Left renal cortex interstitium (tissue), 4 donors: ENCODE data around the gene SORCS2. TPM values are rescaled to one million over a fixed set of nuclear protein-coding genes. Genes with fewer than 3 reads are reported as not detected.

Experiments
- DNase-seq, 4 donors: peaks; one replicate each; pipeline ENCODE4 v3.0.0-alpha.2; 2013; ENCODE audit warnings: low read depth in 4 of 4, low spot score in 2 of 4, missing footprints in 1 of 4
- polyA plus RNA-seq, 4 donors: library from polyadenylated mRNA; unstranded; fragments of 120-200 nt; gene quantifications; one replicate each; pipeline ENCODE4 v1.2.1, GENCODE V29; 2013; ENCODE audit not compliant: insufficient read length in 4 of 4

SORCS2 gene
- polyA plus RNA-seq, 4 donors = 3.7 to 11.5 (median 8.4) TPM

- DNase-seq = no peak
Measured at GRCh38 chr4:7631288-7632014, 439.1 kb downstream of the SORCS2 start.

- DNase-seq = no peak
Measured at GRCh38 chr4:7632341-7632740, 440.0 kb downstream of the SORCS2 start.

GRCh38 chr4:7632971-7633370, 440.6 kb downstream of the SORCS2 start:
- no peak for DNase-seq

GRCh38 chr4:7634661-7635251, 442.4 kb downstream of the SORCS2 start:
- DNase-seq = no peak

- no peak for DNase-seq
Measured at GRCh38 chr4:7635445-7636239, 443.3 kb downstream of the SORCS2 start.

- DNase-seq = no peak
Measured at GRCh38 chr4:7636240-7636508, 443.8 kb downstream of the SORCS2 start.

- DNase-seq = no peak
Measured at GRCh38 chr4:7637139-7637538, 444.8 kb downstream of the SORCS2 start.

GRCh38 chr4:7637971-7638370, 445.6 kb downstream of the SORCS2 start:
- no peak for DNase-seq

GRCh38 chr4:7638489-7638888, 446.2 kb downstream of the SORCS2 start:
- no peak for DNase-seq

GRCh38 chr4:7638984-7639789, 446.8 kb downstream of the SORCS2 start:
- no peak for DNase-seq

GRCh38 chr4:7640136-7640535, 447.8 kb downstream of the SORCS2 start:
- DNase-seq = no peak

- DNase-seq = no peak
Measured at GRCh38 chr4:7641712-7642111, 449.4 kb downstream of the SORCS2 start.

GRCh38 chr4:7642741-7643458, 450.6 kb downstream of the SORCS2 start:
- DNase-seq = no peak

- DNase-seq = no peak
Measured at GRCh38 chr4:7645158-7645557, 452.8 kb downstream of the SORCS2 start.

- no peak for DNase-seq
Measured at GRCh38 chr4:7645956-7646355, 453.6 kb downstream of the SORCS2 start.

- DNase-seq = no peak
Measured at GRCh38 chr4:7646384-7647061, 454.2 kb downstream of the SORCS2 start.

- DNase-seq = no peak
Measured at GRCh38 chr4:7647186-7647585, 454.8 kb downstream of the SORCS2 start.

- DNase-seq = no peak
Measured at GRCh38 chr4:7647600-7648543, 455.5 kb downstream of the SORCS2 start.
